ENCODE results near the gene LLGL1.

LLGL1 gene

GRCh38 chr17:18278867-18279266 is 53.4 kb downstream of the LLGL1 start:
- no peak for DNase-seq

GRCh38 chr17:18280249-18280648 is 54.8 kb downstream of the LLGL1 start:
- DNase-seq: no peak

- no peak for DNase-seq
These were observed 55.4 kb downstream of the LLGL1 start for GRCh38 chr17:18280766-18281371.

- DNase-seq: no peak
These were observed 56.4 kb downstream of the LLGL1 start for GRCh38 chr17:18281788-18282187.

GRCh38 chr17:18285296-18285695 is 59.9 kb downstream of the LLGL1 start:
- no peak for DNase-seq

- DNase-seq: no peak
These were observed 66.5 kb downstream of the LLGL1 start for GRCh38 chr17:18291718-18292540.

Measured in activated naive CD4-positive, alpha-beta T cell treated with Interleukin-2 at 50 U/mL for 16 hours (primary cell).